Mesothelial cell of epicardium (in vitro differentiated cells): Measurements from ENCODE around the gene TRIM49C. TPM values are rescaled to one million over a fixed set of nuclear protein-coding genes. Genes with fewer than 3 reads are reported as not detected.
"Not testable (repeated sequence)": the region's sequence is repeated elsewhere in the genome, so short reads cannot be mapped to it uniquely, and the experiment has no call there.

Source experiments
- DNase-seq, 2 experiments: peaks; one replicate each; pipeline ENCODE4 v3.0.0; 2021; ENCODE audit warnings: low spot score in 2 of 2; ENCODE audit not compliant: unreplicated experiment in 2 of 2
- H3K27ac Mint-ChIP-seq: 2 replicates; pipeline ENCODE4 v1.8.0; 2021; ENCODE audit warnings: mixed read lengths
- H3K27me3 Mint-ChIP-seq: 2 replicates; pipeline ENCODE4 v1.8.0; 2021; ENCODE audit warnings: low read depth, mixed read lengths
- H3K36me3 Mint-ChIP-seq: 2 replicates; pipeline ENCODE4 v1.8.0; 2021; ENCODE audit warnings: mixed read lengths
- H3K4me1 Mint-ChIP-seq: 2 replicates; pipeline ENCODE4 v1.8.0; 2021; ENCODE audit warnings: mixed read lengths
- H3K4me3 Mint-ChIP-seq: 2 replicates; pipeline ENCODE4 v1.8.0; 2021; ENCODE audit warnings: mild to moderate bottlenecking, moderate library complexity, mixed read lengths
- H3K9me3 Mint-ChIP-seq: 2 replicates; pipeline ENCODE4 v1.8.0; 2021; ENCODE audit warnings: mixed read lengths
- total RNA-seq: library from RNA; stranded (reverse); gene quantifications from 3 replicates; pipeline ENCODE4 v1.2.1, GENCODE V29; 2021

TRIM49C gene
- total RNA-seq: not detected in 3 replicates

GRCh38 chr11:90030806-90031205 is at the start of gene TRIM49C:
TSS of gene TRIM49C (plus strand) at chr11:90031106. CDS start at chr11:90035212, 4,106 bp downstream.
- DNase-seq, H3K36me3 Mint-ChIP-seq, H3K9me3 Mint-ChIP-seq, H3K4me3 Mint-ChIP-seq, H3K27me3 Mint-ChIP-seq, H3K27ac Mint-ChIP-seq, H3K4me1 Mint-ChIP-seq: not testable (repeated sequence)

- H3K9me3 Mint-ChIP-seq, DNase-seq, H3K27me3 Mint-ChIP-seq, H3K4me1 Mint-ChIP-seq, H3K27ac Mint-ChIP-seq, H3K4me3 Mint-ChIP-seq, H3K36me3 Mint-ChIP-seq: not testable (repeated sequence)
These were observed 6.7 kb upstream of the TRIM49C start for GRCh38 chr11:90024184-90024583.

- not testable (repeated sequence) for H3K27me3 Mint-ChIP-seq, H3K27ac Mint-ChIP-seq, H3K36me3 Mint-ChIP-seq, H3K4me3 Mint-ChIP-seq, H3K9me3 Mint-ChIP-seq, H3K4me1 Mint-ChIP-seq
- peak; percentile 16 to 54 for DNase-seq
These were observed 20.8 kb downstream of the TRIM49C start for GRCh38 chr11:90051591-90052209.

- peak in 1 of 2 experiments; percentile 38 for DNase-seq
- not testable (repeated sequence) for H3K27ac Mint-ChIP-seq, H3K36me3 Mint-ChIP-seq, H3K27me3 Mint-ChIP-seq, H3K4me1 Mint-ChIP-seq, H3K9me3 Mint-ChIP-seq
- H3K4me3 Mint-ChIP-seq: peak overlapping the region; percentile 52
These were observed 21.4 kb downstream of the TRIM49C start for GRCh38 chr11:90052311-90052710.

GRCh38 chr11:90053545-90053944 is 22.6 kb downstream of the TRIM49C start:
- not testable (repeated sequence) for H3K27ac Mint-ChIP-seq, H3K36me3 Mint-ChIP-seq, DNase-seq, H3K27me3 Mint-ChIP-seq, H3K4me1 Mint-ChIP-seq, H3K4me3 Mint-ChIP-seq, H3K9me3 Mint-ChIP-seq

GRCh38 chr11:90085650-90086049 is 54.7 kb downstream of the TRIM49C start, which contains the start of gene UBTFL1:
TSS of gene UBTFL1 (plus strand) at chr11:90085950. CDS start at chr11:90085950, 0 bp downstream.
- not testable (repeated sequence) for H3K4me3 Mint-ChIP-seq, H3K4me1 Mint-ChIP-seq, H3K27me3 Mint-ChIP-seq, DNase-seq, H3K27ac Mint-ChIP-seq, H3K9me3 Mint-ChIP-seq, H3K36me3 Mint-ChIP-seq

- not testable (repeated sequence) for H3K9me3 Mint-ChIP-seq, H3K27ac Mint-ChIP-seq, DNase-seq, H3K4me1 Mint-ChIP-seq, H3K36me3 Mint-ChIP-seq, H3K4me3 Mint-ChIP-seq, H3K27me3 Mint-ChIP-seq
These were observed 57.8 kb downstream of the TRIM49C start for GRCh38 chr11:90088731-90089130.

Other genes starting within 250 kb of the TRIM49C start
- gene TRIM49, start 222.5 kb upstream of the TRIM49C start, total RNA-seq: not detected in 3 replicates
- gene TRIM64B, start 152.6 kb upstream of the TRIM49C start, total RNA-seq: not detected in 3 replicates
- gene TRIM49D1, start 108.9 kb upstream of the TRIM49C start, total RNA-seq: not detected in 3 replicates
- gene TRIM49D2, start 107.0 kb upstream of the TRIM49C start, total RNA-seq: not detected in 3 replicates
- gene TRIM64, start 65.1 kb upstream of the TRIM49C start, total RNA-seq: not detected in 3 replicates
- gene UBTFL1, start 54.8 kb downstream of the TRIM49C start, total RNA-seq: not detected in 3 replicates
- 33.6 to 39.7 TPM (median 39.5 TPM) in 3 replicates for gene NAALAD2, start 103.6 kb downstream of the TRIM49C start, total RNA-seq
- 43.4 to 45.8 TPM (median 44.9 TPM) in 3 replicates for gene CHORDC1, start 191.9 kb downstream of the TRIM49C start, total RNA-seq